HFFc6 (cell line): ENCODE measurements around the gene CPA1. TPM values are rescaled to one million over a fixed set of nuclear protein-coding genes. Genes with fewer than 3 reads are reported as not detected.

Source experiments
- DNase-seq: peaks from one replicate; pipeline ENCODE4 v3.0.0-alpha.2; 2018
- H3K27ac Mint-ChIP-seq: 2 replicates; pipeline ENCODE4 v1.8.0; 2020; ENCODE audit warnings: mild to moderate bottlenecking, mixed read lengths
- H3K27me3 Mint-ChIP-seq: 2 replicates; pipeline ENCODE4 v1.8.0; 2021; ENCODE audit warnings: mild to moderate bottlenecking, moderate library complexity, mixed read lengths; ENCODE audit not compliant: insufficient read depth
- H3K36me3 Mint-ChIP-seq: 2 replicates; pipeline ENCODE4 v1.8.0; 2021; ENCODE audit warnings: low read depth, mixed read lengths
- H3K4me1 Mint-ChIP-seq: 2 replicates; pipeline ENCODE4 v1.8.0; 2020; ENCODE audit warnings: low read depth, mixed read lengths
- H3K4me3 Mint-ChIP-seq: 2 replicates; pipeline ENCODE4 v1.8.0; 2020; ENCODE audit warnings: mild to moderate bottlenecking, moderate library complexity, mixed read lengths
- H3K9me3 Mint-ChIP-seq: 2 replicates; pipeline ENCODE4 v1.8.0; 2020; ENCODE audit warnings: mild to moderate bottlenecking, mixed read lengths
- total RNA-seq, 6 experiments: library from RNA; stranded (reverse); fragmentation: NEBNext Ultra II Directional; extraction: Animal tissue kit (Norgen Biotek cat#: 25700); gene quantifications; 2 replicates in 1 of 6; 3 replicates in 5 of 6; pipeline ENCODE4 v1.2.3, GENCODE V29; 2021
- TF ChIP-seq, protein P1 (sequence below): fragments of 200-600 bp; sonication (generic); IDR thresholded peaks from 2 replicates; pipeline ENCODE4 v1.5.0; 2021; ENCODE audit warnings: antibody characterized with exemption, mild to moderate bottlenecking

CPA1 gene
- total RNA-seq, 6 experiments from 2014 or later: not detected

DNA sequence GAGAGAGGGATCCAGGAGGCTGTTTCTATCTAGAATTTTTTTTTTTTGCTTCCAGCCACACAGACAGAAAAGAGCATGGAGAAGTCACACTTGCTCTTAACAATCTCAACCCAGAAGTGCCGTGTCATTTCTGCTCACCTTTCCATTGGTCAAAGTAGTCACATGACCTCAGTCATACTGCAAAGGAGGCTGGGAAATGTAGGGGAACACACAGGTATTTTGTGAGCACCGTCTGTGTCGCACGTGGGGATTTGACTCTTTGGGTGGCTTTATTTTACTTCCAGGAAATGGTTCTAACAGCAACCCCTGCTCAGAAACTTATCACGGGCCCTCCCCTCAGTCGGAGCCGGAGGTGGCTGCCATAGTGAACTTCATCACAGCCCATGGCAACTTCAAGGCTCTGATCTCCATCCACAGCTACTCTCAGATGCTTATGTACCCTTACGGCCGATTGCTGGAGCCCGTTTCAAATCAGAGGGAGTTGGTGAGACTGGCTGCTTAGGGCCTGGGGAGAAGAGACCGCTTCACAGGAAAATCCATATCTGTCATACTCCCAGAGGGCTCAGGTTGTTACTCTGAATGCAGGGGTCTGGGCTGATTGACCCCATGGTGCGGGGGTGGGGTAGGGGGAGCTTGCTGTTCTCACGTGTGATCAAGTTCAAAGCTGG, 13.1 kb upstream of the CPA1 start:
- Mint-ChIP-seq H3K36me3 (peaks cover 5% of the 10 kb centered on the region), H3K4me1 (peaks cover 87% of the 10 kb centered on the region), H3K9me3 (no peaks in the 10 kb centered on the region), H3K27ac (peak overlapping the region; percentile 89; the same call in 1 of the 2 replicates), H3K4me3 (peak overlapping the region; percentile 74), H3K27me3 (peaks cover 6% of the 10 kb centered on the region)
- TF ChIP-seq, protein P1, sequence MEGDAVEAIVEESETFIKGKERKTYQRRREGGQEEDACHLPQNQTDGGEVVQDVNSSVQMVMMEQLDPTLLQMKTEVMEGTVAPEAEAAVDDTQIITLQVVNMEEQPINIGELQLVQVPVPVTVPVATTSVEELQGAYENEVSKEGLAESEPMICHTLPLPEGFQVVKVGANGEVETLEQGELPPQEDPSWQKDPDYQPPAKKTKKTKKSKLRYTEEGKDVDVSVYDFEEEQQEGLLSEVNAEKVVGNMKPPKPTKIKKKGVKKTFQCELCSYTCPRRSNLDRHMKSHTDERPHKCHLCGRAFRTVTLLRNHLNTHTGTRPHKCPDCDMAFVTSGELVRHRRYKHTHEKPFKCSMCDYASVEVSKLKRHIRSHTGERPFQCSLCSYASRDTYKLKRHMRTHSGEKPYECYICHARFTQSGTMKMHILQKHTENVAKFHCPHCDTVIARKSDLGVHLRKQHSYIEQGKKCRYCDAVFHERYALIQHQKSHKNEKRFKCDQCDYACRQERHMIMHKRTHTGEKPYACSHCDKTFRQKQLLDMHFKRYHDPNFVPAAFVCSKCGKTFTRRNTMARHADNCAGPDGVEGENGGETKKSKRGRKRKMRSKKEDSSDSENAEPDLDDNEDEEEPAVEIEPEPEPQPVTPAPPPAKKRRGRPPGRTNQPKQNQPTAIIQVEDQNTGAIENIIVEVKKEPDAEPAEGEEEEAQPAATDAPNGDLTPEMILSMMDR: no peak
- no peak for DNase-seq

DNA sequence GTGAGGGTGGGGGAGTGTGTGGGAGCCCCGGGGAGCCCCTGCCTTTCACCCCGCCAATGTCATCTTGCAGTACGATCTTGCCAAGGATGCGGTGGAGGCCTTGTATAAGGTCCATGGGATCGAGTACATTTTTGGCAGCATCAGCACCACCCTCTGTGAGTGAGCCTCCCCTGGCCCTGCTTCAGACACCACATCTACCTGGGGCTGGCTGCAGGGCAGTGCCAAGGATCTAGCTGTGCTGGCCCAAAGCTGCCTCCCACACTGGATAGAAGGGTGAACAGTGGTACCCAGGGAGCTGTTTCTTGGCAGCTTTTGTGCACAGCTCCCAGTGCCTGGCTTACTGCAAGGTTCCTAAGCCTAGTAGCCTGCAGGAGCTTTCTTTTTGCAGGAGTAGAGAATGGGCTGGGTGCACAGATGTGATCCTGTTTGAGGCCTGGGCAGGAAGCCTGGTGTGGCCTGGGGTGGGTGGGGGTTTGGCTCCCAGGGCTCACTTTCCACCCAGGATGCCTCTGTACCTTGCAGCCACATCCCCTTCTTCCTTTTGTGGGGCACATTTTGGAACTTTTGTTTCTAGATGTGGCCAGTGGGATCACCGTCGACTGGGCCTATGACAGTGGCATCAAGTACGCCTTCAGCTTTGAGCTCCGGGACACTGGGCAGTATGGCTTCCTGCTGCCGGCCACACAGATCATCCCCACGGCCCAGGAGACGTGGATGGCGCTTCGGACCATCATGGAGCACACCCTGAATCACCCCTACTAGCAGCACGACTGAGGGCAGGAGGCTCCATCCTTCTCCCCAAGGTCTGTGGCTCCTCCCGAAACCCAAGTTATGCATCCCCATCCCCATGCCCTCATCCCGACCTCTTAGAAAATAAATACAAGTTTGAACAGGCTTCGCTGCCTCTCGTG, 12.2 kb upstream of the CPA1 start:
- H3K27ac Mint-ChIP-seq: no peak overlapping the region
- H3K36me3 Mint-ChIP-seq: peaks cover 5% of the 10 kb centered on the region
- DNase-seq: no peak
- no peaks in the 10 kb centered on the region for H3K9me3 Mint-ChIP-seq
- peaks cover 6% of the 10 kb centered on the region for H3K27me3 Mint-ChIP-seq
- no peak overlapping the region for H3K4me3 Mint-ChIP-seq
- H3K4me1 Mint-ChIP-seq: peaks cover 90% of the 10 kb centered on the region
- TF ChIP-seq, protein P1: no peak

DNA sequence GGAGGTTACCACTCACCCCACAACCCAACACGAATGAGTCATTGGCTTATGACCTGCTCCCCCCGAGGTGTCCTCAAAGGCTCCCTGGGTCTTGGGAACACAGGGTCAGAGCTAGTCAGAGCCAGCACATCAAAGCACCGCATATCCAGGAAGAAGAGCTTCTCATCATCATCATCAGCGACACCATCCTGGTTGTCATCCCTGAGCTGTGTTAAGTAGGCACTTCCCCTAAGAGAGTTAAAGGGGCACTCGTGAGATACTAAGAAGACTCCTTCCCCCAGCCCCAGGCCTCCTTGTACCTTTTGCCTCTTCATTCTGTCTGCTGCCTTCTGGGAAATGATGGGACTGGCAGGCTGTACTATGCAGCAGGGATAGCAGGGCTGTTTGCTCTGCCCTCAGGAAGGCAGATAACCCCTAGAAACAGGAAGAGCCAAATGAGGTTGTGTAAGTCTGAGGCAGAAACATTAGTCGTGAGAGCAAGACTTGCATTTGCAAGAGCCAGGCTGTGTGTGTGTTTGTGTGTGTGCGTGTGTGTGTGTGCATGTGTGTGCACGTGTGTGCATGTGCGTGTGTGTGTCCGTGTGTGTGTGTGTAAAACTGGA, 11.1 kb upstream of the CPA1 start:
- H3K4me1 Mint-ChIP-seq: peaks cover 90% of the 10 kb centered on the region
- TF ChIP-seq, protein P1: no peak
- H3K27me3 Mint-ChIP-seq: peaks cover 5% of the 10 kb centered on the region
- peak; percentile 37 for DNase-seq
- H3K9me3 Mint-ChIP-seq: no peaks in the 10 kb centered on the region
- peaks cover 5% of the 10 kb centered on the region for H3K36me3 Mint-ChIP-seq
- H3K27ac Mint-ChIP-seq: peak overlapping the region; percentile 50
- H3K4me3 Mint-ChIP-seq: peak overlapping the region; percentile 41

DNA sequence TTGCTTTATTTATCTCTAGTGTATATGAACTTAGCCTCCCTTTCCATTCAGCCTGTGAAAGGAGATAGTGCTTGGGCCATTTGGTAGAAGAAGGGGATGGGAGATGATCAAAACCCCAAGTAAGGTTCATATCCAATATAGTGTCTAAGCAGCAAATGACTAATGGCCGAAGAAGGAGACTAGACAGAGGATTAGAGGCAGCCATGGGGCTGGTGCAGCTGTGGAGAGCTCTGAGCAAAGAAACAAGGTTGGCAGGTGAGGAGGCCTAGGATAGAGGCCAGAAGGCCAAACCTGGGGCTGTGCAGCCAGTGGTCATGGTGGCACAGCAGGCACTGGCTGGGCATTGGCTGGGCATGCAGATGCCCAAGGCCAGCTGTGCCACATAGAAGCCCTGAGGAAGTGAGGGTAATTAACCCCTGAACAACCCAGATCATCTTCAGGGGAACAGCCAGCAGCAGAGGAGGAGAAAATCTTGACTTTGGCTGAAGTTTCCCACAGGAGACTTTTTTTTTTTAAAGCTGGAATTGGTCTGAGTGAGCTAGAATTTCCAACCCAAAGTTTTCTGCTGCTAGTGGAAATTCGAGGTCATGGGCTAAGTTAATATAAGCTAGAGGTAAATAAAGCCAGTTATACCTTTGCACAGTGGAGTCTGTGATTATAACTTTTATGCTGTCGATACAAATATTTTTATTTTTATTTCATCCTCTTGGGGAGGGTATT, 10.3 kb upstream of the CPA1 start:
- no peak for DNase-seq
- Mint-ChIP-seq H3K4me1 (peaks cover 90% of the 10 kb centered on the region), H3K36me3 (peaks cover 5% of the 10 kb centered on the region), H3K27me3 (peaks cover 5% of the 10 kb centered on the region), H3K27ac (peak overlapping the region; percentile 50), H3K9me3 (no peaks in the 10 kb centered on the region), H3K4me3 (peak overlapping the region; percentile 41; the same call in 1 of the 2 replicates)
- TF ChIP-seq, protein P1: no peak

DNA sequence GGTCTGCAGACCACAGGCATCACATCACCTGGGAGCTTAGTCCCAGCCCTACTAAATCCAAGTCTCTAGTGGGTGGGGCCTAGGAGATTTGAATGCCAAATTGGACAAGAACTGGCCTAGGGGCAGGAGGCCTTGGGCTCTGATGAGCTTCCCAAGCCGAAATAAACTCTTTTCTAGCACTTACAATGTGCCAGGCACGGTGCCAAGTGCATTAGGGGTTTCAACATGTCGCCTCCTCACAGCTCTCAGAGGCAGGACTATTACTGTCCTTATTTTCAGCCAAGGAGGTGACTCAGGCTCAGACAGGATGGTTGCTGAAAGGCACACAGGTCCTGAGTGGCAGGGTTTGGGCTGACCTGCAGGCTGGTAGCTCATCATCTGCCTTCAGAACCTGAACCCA, 9.2 kb upstream of the CPA1 start:
- Mint-ChIP-seq H3K4me3 (no peak overlapping the region), H3K36me3 (peaks cover 7% of the 10 kb centered on the region), H3K27ac (no peak overlapping the region; the same call in 1 of the 2 replicates), H3K9me3 (peaks cover under 1% of the 10 kb centered on the region), H3K4me1 (peaks cover 79% of the 10 kb centered on the region), H3K27me3 (peaks cover 5% of the 10 kb centered on the region)
- TF ChIP-seq, protein P1: no peak
- DNase-seq: no peak
